LHCN-M2 (cell line): ENCODE measurements around the gene SIN3B. TPM values are rescaled to one million over a fixed set of nuclear protein-coding genes. Genes with fewer than 3 reads are reported as not detected.

Source experiments
- DNase-seq: peaks from one replicate; pipeline ENCODE4 v3.0.0-alpha.2; 2012; ENCODE audit warnings: low read depth
- total RNA-seq: library from RNA; depleted of rRNA; stranded (reverse); fragments of >200 nt; gene quantifications from 2 replicates; pipeline ENCODE4 v1.2.3, GENCODE V29; 2014

The SIN3B gene
- total RNA-seq, 1 experiment from 2014 or later = 25.5 TPM

GRCh38 chr19:16825312-16826052, 3.7 kb upstream of the SIN3B start:
- DNase-seq = peak; percentile 59

GRCh38 chr19:16829822-16830289, 658 bp downstream of the SIN3B start:
- DNase-seq = no peak

GRCh38 chr19:16830679-16831078, 1.5 kb downstream of the SIN3B start:
- DNase-seq = no peak

GRCh38 chr19:16831531-16831930, 2.3 kb downstream of the SIN3B start:
- DNase-seq = no peak

- DNase-seq = no peak
These were observed 5.5 kb downstream of the SIN3B start for GRCh38 chr19:16834747-16835146.

GRCh38 chr19:16836115-16837034, 7.2 kb downstream of the SIN3B start:
- no peak for DNase-seq

- DNase-seq = no peak
These were observed 7.8 kb downstream of the SIN3B start for GRCh38 chr19:16837035-16837362.

GRCh38 chr19:16841391-16841926, 12.3 kb downstream of the SIN3B start:
- DNase-seq = no peak

- no peak for DNase-seq
These were observed 17.7 kb downstream of the SIN3B start for GRCh38 chr19:16846901-16847300.

- DNase-seq = no peak
These were observed 18.2 kb downstream of the SIN3B start for GRCh38 chr19:16847430-16847829.

- DNase-seq = peak; percentile 38
These were observed 20.0 kb downstream of the SIN3B start for GRCh38 chr19:16849168-16849567.

- peak; percentile 24 for DNase-seq
These were observed 20.9 kb downstream of the SIN3B start for GRCh38 chr19:16850133-16850532.

- no peak for DNase-seq
These were observed 22.0 kb downstream of the SIN3B start for GRCh38 chr19:16851031-16851712.

- no peak for DNase-seq
These were observed 23.9 kb downstream of the SIN3B start for GRCh38 chr19:16853066-16853465.

- no peak for DNase-seq
These were observed 26.9 kb downstream of the SIN3B start for GRCh38 chr19:16856091-16856490.

GRCh38 chr19:16859626-16860025, 30.4 kb downstream of the SIN3B start:
- no peak for DNase-seq

GRCh38 chr19:16860118-16860517, 30.9 kb downstream of the SIN3B start:
- no peak for DNase-seq

- DNase-seq = no peak
These were observed 31.8 kb downstream of the SIN3B start for GRCh38 chr19:16861011-16861410.

- DNase-seq = no peak
These were observed 32.6 kb downstream of the SIN3B start for GRCh38 chr19:16861834-16862233.

GRCh38 chr19:16862826-16863415, 33.7 kb downstream of the SIN3B start:
- DNase-seq = no peak

- DNase-seq = no peak
These were observed 38.0 kb downstream of the SIN3B start for GRCh38 chr19:16867211-16867610.
